Kidney (tissue), 14 donors: ENCODE data around the gene GLIS1. TPM values are rescaled to one million over a fixed set of nuclear protein-coding genes. Genes with fewer than 3 reads are reported as not detected.

Experiments used
- DNase-seq, 5 donors: peaks; one replicate each; pipeline ENCODE4 v3.0.0-alpha.2; 2013 to 2020
- FAIRE-seq: peaks from 2 replicates; lab custom pipeline; 2012; peaks lifted over from hg19 to GRCh38; lab: Jason Lieb, UNC
- H3K27ac ChIP-seq, 2 donors: one replicate each; pipeline ENCODE4 v1.7.0; 2013; ENCODE audit warnings: low read depth in 2 of 2, low read length in 2 of 2, inconsistent platforms in 1 of 2
- H3K27me3 ChIP-seq: one replicate; pipeline ENCODE4 v1.7.1; 2013; ENCODE audit warnings: low read length, inconsistent platforms; ENCODE audit not compliant: control insufficient read depth, insufficient read depth
- H3K36me3 ChIP-seq, 3 donors: one replicate each; pipeline versions ENCODE4 v1.7.0 to v1.7.1; 2013; ENCODE audit warnings: low read length in 3 of 3, control low read depth in 1 of 3, inconsistent platforms in 1 of 3; ENCODE audit not compliant: insufficient read depth in 3 of 3, control insufficient read depth in 2 of 3
- H3K4me1 ChIP-seq, 3 donors: one replicate each; pipeline versions ENCODE4 v1.7.0 to v1.7.1; 2013; ENCODE audit warnings: low read length in 3 of 3, inconsistent platforms in 1 of 3, low read depth in 1 of 3; ENCODE audit not compliant: control insufficient read depth in 2 of 3, insufficient read depth in 2 of 3
- H3K4me3 ChIP-seq, 3 donors: one replicate each; pipeline versions ENCODE4 v1.7.0 to v1.8.1; 2013; ENCODE audit warnings: low read length in 3 of 3, control low read depth in 1 of 3, inconsistent platforms in 1 of 3
- H3K9ac ChIP-seq, 3 donors: one replicate each; pipeline versions ENCODE4 v1.7.0 to v1.7.1; 2013; ENCODE audit warnings: low read length in 3 of 3, control low read depth in 1 of 3, inconsistent platforms in 1 of 3
- H3K9me3 ChIP-seq, 3 donors: one replicate each; pipeline versions ENCODE4 v1.7.0 to v1.7.1; 2013; ENCODE audit warnings: low read length in 3 of 3, control low read depth in 1 of 3, inconsistent platforms in 1 of 3; ENCODE audit not compliant: control insufficient read depth in 2 of 3, insufficient read depth in 1 of 3
- intact Hi-C: fragments of 100-400 bp; cut with DNase I; formaldehyde crosslinking; loops from one replicate; pipeline ENCODE4 v1.11.1; 2022
- polyA plus RNA-seq: library from polyadenylated mRNA; stranded (reverse); fragments of 350-450 nt; fragmentation: Illumina TruSeq; extraction: RNeasy Lipid Tissue Mini Kit (QIAGEN cat#74804); gene quantifications from one replicate; pipeline ENCODE4 v1.2.3, GENCODE V29; 2014; ENCODE audit warnings: low read depth, low replicate concordance; ENCODE audit not compliant: insufficient read depth
- total RNA-seq: library from RNA; stranded (reverse); fragmentation: NEBNext Ultra II Directional; extraction: Animal tissue kit (Norgen Biotek cat#: 25700); gene quantifications from one replicate; pipeline ENCODE4 v1.2.1, GENCODE V29; 2021
- TF ChIP-seq, protein P1 (sequence below): IDR thresholded peaks from 3 replicates; pipeline ENCODE4 v1.5.1; 2012; ENCODE audit warnings: mild to moderate bottlenecking, moderate library complexity, borderline replicate concordance; ENCODE audit not compliant: insufficient read depth; ENCODE audit errors: extremely low read depth
- donor health status: control.
- donor health status: control.
- donor health status: control.
- donor health status: control.
- donor health status: control.
- donor health status: DM: yes; HTN: yes; CAD: no.
- donor health status: Normal renal cell carcinoma (clear cell type).

The GLIS1 gene
- total and polyA plus RNA-seq, 2 donors from 2014 or later: 3.3 to 3.7 TPM

DNA sequence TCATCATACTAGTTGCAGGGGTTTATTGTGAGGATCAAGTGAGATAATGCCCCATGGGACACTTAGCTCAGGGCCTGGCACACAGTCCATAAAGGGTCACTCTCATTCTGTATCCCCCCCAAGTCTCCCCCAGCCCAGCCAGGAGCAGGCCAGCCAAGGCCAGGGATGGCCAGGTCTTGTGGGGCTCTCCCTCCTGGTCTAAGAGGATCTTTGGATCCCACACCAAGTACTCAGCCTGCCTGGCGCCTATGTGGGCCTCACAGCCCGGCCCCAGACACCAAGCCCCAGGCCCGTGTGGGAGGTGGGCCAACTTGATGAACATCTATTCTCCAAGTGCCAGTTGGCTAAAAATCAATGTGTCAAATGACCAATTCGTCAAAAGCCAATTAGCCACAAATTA is 117.8 kb downstream of the GLIS1 start:
- Histone ChIP-seq H3K36me3 (no peaks in the 10 kb centered on the region), H3K27ac (no peak overlapping the region), H3K27me3 (no peaks in the 10 kb centered on the region), H3K4me1 (no peaks in the 10 kb centered on the region), H3K9me3 (peaks cover 0 to 4% (median 0%) of the 10 kb centered on the region in 3 donors), H3K9ac (no peak overlapping the region), H3K4me3 (no peak overlapping the region)
- intact Hi-C loops: no loop called here
- peak in 1 of 5 donors; percentile 22 for DNase-seq
- TF ChIP-seq, protein P1, sequence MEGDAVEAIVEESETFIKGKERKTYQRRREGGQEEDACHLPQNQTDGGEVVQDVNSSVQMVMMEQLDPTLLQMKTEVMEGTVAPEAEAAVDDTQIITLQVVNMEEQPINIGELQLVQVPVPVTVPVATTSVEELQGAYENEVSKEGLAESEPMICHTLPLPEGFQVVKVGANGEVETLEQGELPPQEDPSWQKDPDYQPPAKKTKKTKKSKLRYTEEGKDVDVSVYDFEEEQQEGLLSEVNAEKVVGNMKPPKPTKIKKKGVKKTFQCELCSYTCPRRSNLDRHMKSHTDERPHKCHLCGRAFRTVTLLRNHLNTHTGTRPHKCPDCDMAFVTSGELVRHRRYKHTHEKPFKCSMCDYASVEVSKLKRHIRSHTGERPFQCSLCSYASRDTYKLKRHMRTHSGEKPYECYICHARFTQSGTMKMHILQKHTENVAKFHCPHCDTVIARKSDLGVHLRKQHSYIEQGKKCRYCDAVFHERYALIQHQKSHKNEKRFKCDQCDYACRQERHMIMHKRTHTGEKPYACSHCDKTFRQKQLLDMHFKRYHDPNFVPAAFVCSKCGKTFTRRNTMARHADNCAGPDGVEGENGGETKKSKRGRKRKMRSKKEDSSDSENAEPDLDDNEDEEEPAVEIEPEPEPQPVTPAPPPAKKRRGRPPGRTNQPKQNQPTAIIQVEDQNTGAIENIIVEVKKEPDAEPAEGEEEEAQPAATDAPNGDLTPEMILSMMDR: no peak
- no peak for FAIRE-seq

DNA sequence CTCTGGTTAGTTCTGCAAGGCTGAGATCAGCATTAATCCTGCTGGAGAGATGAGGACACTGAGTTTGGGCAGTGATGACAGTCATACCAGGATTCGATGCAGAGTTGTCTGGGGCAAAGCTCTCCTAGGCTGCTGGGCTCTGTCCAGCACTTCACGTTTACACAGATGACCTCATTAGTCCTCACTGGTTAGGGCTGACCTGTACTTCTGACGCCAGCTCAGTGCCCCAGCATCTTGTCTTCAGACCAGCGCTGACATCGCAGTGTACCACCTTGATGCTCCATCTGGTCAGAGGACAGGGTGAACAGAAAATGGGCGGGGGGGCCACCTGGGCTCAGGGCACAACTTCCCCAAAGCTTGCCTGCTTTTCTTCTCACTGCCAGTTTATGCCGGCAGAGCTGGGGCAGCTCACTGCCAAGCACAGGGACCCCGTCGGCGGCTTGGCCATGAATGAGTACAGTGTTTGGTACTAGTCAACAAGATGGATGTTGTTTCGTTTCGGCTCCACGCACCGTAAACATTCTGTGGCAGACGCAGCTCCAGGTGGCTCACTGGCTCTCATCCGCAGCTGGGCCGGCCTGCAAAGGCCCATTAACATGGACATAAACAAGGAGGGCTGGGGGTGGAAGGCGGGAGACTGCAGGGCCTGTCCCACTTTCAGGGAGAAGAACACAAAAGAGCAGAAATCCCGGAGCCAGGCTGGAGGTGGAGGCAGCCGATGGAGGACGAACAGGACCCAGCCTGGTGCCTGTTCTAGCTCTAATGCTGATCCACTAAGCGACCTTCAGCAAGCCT is 118.7 kb downstream of the GLIS1 start:
- H3K27ac ChIP-seq: no peak overlapping the region
- H3K4me3 ChIP-seq: no peak overlapping the region
- H3K27me3 ChIP-seq: no peaks in the 10 kb centered on the region
- no peak overlapping the region for H3K9ac ChIP-seq
- TF ChIP-seq, protein P1: no peak
- no peaks in the 10 kb centered on the region for H3K36me3 ChIP-seq
- DNase-seq (peak; percentile 32 to 47 (median 40)), FAIRE-seq (no peak)
- peaks cover 0 to 4% (median 0%) of the 10 kb centered on the region in 3 donors for H3K9me3 ChIP-seq
- intact Hi-C loops: no loop called here
- no peaks in the 10 kb centered on the region for H3K4me1 ChIP-seq

DNA sequence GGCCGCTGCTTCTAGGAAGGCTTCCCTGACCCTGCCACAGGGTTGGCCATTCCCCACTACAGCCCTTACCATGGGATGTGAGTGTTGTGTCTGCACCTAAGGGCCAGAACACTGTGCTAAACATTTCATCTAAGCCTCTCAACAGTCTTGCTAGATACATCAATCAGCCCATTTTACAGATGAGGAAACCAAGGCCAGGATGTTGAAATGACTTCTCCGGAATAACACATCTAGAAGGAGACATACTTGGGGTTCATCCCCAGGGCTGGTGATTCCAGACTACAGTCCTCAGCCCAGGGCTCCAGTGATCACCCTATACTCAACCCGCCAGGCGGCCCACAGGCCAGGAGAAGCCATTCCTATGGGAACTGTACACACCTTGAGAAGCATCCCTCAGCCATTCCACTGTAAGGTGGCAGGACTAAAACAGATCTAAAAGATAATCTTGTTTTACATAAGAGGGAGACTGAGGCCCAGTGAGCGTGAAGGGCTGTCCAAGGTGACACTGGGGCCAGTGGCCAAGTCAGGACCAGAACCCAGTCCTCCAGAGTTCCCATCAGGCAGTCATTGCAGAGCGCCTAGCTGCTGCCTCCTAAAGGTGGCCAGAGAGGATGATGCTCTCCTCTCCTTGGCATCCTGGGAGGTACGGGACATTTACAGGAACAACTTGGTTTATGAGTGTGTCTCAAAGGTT is 119.5 kb downstream of the GLIS1 start:
- DNase-seq: peak in 2 of 5 donors; percentile 15 to 24
- Histone ChIP-seq H3K36me3 (no peaks in the 10 kb centered on the region), H3K4me3 (no peak overlapping the region), H3K27me3 (no peaks in the 10 kb centered on the region), H3K9me3 (peaks cover 0 to 4% (median 0%) of the 10 kb centered on the region in 3 donors), H3K4me1 (no peaks in the 10 kb centered on the region), H3K27ac (no peak overlapping the region), H3K9ac (no peak overlapping the region)
- TF ChIP-seq, protein P1: no peak
- intact Hi-C loops: no loop called here
- FAIRE-seq: no peak
